Suprapubic skin (tissue), 4 donors: Measurements from ENCODE around the gene STXBP1.

ENCODE experiments used
- EP300 ChIP-seq: sonication (generic); formaldehyde crosslinking; IDR thresholded peaks from one replicate; pipeline ENCODE4 v1.6.1; 2017; ENCODE audit warnings: antibody characterized with exemption
- POLR2A ChIP-seq, 2 donors: fragments of 450-650 bp; IDR thresholded peaks; one replicate each; pipeline ENCODE4 v1.6.1; 2017; ENCODE audit warnings: antibody characterized with exemption in 2 of 2, mild to moderate bottlenecking in 2 of 2, moderate library complexity in 2 of 2
- POLR2AphosphoS5 ChIP-seq, 3 donors: sonication (generic); formaldehyde crosslinking; IDR thresholded peaks; one replicate each; pipeline ENCODE4 v1.6.1; 2017; ENCODE audit warnings: antibody characterized with exemption in 3 of 3
- TF ChIP-seq, protein P1 (sequence below), 2 donors: fragments of 200-600 bp in 1 of 2; fragments of 450-650 bp in 1 of 2; sonication (generic) in 1 of 2; IDR thresholded peaks; one replicate each; pipeline ENCODE4 v1.5.1; 2016 to 2019; ENCODE audit warnings: antibody characterized with exemption in 2 of 2, mild to moderate bottlenecking in 1 of 2, moderate library complexity in 1 of 2

GRCh38 chr9:127711226-127711701, 99.2 kb downstream of the STXBP1 start:
- TF ChIP-seq, protein P1, sequence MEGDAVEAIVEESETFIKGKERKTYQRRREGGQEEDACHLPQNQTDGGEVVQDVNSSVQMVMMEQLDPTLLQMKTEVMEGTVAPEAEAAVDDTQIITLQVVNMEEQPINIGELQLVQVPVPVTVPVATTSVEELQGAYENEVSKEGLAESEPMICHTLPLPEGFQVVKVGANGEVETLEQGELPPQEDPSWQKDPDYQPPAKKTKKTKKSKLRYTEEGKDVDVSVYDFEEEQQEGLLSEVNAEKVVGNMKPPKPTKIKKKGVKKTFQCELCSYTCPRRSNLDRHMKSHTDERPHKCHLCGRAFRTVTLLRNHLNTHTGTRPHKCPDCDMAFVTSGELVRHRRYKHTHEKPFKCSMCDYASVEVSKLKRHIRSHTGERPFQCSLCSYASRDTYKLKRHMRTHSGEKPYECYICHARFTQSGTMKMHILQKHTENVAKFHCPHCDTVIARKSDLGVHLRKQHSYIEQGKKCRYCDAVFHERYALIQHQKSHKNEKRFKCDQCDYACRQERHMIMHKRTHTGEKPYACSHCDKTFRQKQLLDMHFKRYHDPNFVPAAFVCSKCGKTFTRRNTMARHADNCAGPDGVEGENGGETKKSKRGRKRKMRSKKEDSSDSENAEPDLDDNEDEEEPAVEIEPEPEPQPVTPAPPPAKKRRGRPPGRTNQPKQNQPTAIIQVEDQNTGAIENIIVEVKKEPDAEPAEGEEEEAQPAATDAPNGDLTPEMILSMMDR (IDR thresholded peaks at IDR 0.05), result no peak
- TF ChIP-seq POLR2A (IDR thresholded peaks at IDR 0.05) (no peak), POLR2AphosphoS5 (IDR thresholded peaks at IDR 0.05) (no peak), EP300 (no peak)
